IMR-90 (cell line): Measurements from ENCODE around the gene ZNF662. TPM values are rescaled to one million over a fixed set of nuclear protein-coding genes. Genes with fewer than 3 reads are reported as not detected.

Experiments used
- ATAC-seq: fragments of 200-7000 bp; cut with Tn5 transposase; 2 replicates; pipeline ENCODE4 v1.9.1; 2020; ENCODE audit warnings: low read depth, mild to moderate bottlenecking, moderate library complexity
- BruUV-seq: library from RNA; stranded (reverse); fragments of 400-500 nt; replicated peaks from 2 replicates; lab custom pipeline; 2021; lab: Mats Ljungman, UMichigan
- CTCF ChIA-PET: fragments of 300-600 bp; formaldehyde crosslinking; extraction: SDS; loops from one replicate; lab custom pipeline; 2021; ENCODE audit warnings: antibody characterized with exemption; lab: Yijun Ruan, JAX
- POLR2A ChIA-PET: fragments of 300-600 bp; sonication (Branson Sonifier 250); formaldehyde crosslinking; loops from one replicate; lab custom pipeline; 2022; ENCODE audit warnings: antibody characterized with exemption; ENCODE audit not compliant: unreplicated experiment; lab: Charles Lee
- DNase-seq: peaks from one replicate; pipeline ENCODE4 v3.0.0; 2013
- H2AFZ ChIP-seq: replicated peaks from 2 replicates; pipeline ENCODE3; 2013; ENCODE audit warnings: low read length, mild to moderate bottlenecking; ENCODE audit not compliant: poor library complexity
- H2AK5ac ChIP-seq: 2 replicates; pipeline ENCODE4 v1.6.1; 2013; ENCODE audit warnings: low read depth, low read length, inconsistent platforms
- H2AK9ac ChIP-seq: replicated peaks from 2 replicates; pipeline ENCODE3; 2013; ENCODE audit warnings: mild to moderate bottlenecking, low read depth, low read length, moderate library complexity; ENCODE audit not compliant: poor library complexity
- H2BK120ac ChIP-seq: 2 replicates; pipeline ENCODE4 v1.6.1; 2013; ENCODE audit warnings: low read depth, low read length, inconsistent platforms
- H2BK15ac ChIP-seq: 3 replicates; pipeline ENCODE4 v1.6.1; 2013; ENCODE audit warnings: low read depth, low read length, inconsistent platforms
- H2BK20ac ChIP-seq: 2 replicates; pipeline ENCODE4 v1.6.1; 2013; ENCODE audit warnings: low read depth, mild to moderate bottlenecking, inconsistent platforms, low read length, moderate library complexity
- H2BK5ac ChIP-seq: 2 replicates; pipeline ENCODE4 v1.6.1; 2013; ENCODE audit warnings: mild to moderate bottlenecking, low read depth, low read length, inconsistent platforms; ENCODE audit not compliant: poor library complexity, severe bottlenecking
- H3K14ac ChIP-seq: replicated peaks from 2 replicates; pipeline ENCODE4 v1.6.1; 2013; ENCODE audit warnings: low read depth, low read length, inconsistent platforms
- H3K18ac ChIP-seq: 2 replicates; pipeline ENCODE4 v1.6.1; 2013; ENCODE audit warnings: low read depth, low read length, control low read depth
- H3K23ac ChIP-seq: 2 replicates; pipeline ENCODE4 v1.6.1; 2013; ENCODE audit warnings: low read depth, low read length, inconsistent platforms
- H3K27ac ChIP-seq: 2 replicates; pipeline ENCODE4 v1.5.1; 2013; ENCODE audit warnings: mild to moderate bottlenecking, control low read depth, low read length; ENCODE audit not compliant: insufficient read depth
- H3K27me3 ChIP-seq: 2 replicates; pipeline ENCODE4 v1.6.1; 2013; ENCODE audit warnings: low read length; ENCODE audit not compliant: control insufficient read depth, insufficient read depth
- H3K36me3 ChIP-seq: 2 replicates; pipeline ENCODE4 v1.6.1; 2013; ENCODE audit warnings: low read length, mixed read lengths; ENCODE audit not compliant: control insufficient read depth, insufficient read depth
- H3K4ac ChIP-seq: 2 replicates; pipeline ENCODE4 v1.6.1; 2013; ENCODE audit warnings: low read depth, low read length, inconsistent platforms
- H3K4me1 ChIP-seq: 2 replicates; pipeline ENCODE4 v1.6.1; 2013; ENCODE audit warnings: low read length, mixed read lengths; ENCODE audit not compliant: control insufficient read depth, insufficient read depth
- H3K4me2 ChIP-seq: 2 replicates; pipeline ENCODE4 v1.6.1; 2013; ENCODE audit warnings: low read depth, mild to moderate bottlenecking, control low read depth, low read length, moderate library complexity
- H3K4me3 ChIP-seq: 2 replicates; pipeline ENCODE4 v1.5.1; 2013; ENCODE audit warnings: low read depth, mild to moderate bottlenecking, control low read depth, low read length, moderate library complexity; ENCODE audit not compliant: insufficient read depth
- H3K56ac ChIP-seq: 2 replicates; pipeline ENCODE4 v1.6.1; 2013; ENCODE audit warnings: low read length, inconsistent platforms; ENCODE audit not compliant: insufficient read depth; ENCODE audit errors: extremely low read depth
- H3K79me1 ChIP-seq, 2 experiments: 2 replicates each; pipeline ENCODE4 v1.6.1; 2013; ENCODE audit warnings: low read length in 2 of 2, inconsistent platforms in 1 of 2, low read depth in 1 of 2
- H3K9ac ChIP-seq: 2 replicates; pipeline ENCODE4 v1.6.1; 2013; ENCODE audit warnings: low read depth, low read length, control low read depth
- H3K9me1 ChIP-seq: 2 replicates; pipeline ENCODE4 v1.6.1; 2013; ENCODE audit warnings: low read length, inconsistent platforms; ENCODE audit not compliant: insufficient read depth
- H3K9me3 ChIP-seq: 2 replicates; pipeline ENCODE4 v1.6.1; 2013; ENCODE audit warnings: low read length; ENCODE audit not compliant: control insufficient read depth, insufficient read depth
- H4K20me1 ChIP-seq: 2 replicates; pipeline ENCODE4 v1.6.1; 2013; ENCODE audit warnings: low read length, inconsistent platforms; ENCODE audit not compliant: insufficient read depth
- H4K5ac ChIP-seq: 2 replicates; pipeline ENCODE4 v1.6.1; 2013; ENCODE audit warnings: mild to moderate bottlenecking, low read depth, low read length, control low read depth
- H4K8ac ChIP-seq, 2 experiments: 2 replicates each; pipeline ENCODE4 v1.6.1; 2013; ENCODE audit warnings: low read depth in 2 of 2, low read length in 2 of 2, control low read depth in 1 of 2, inconsistent platforms in 1 of 2
- H4K91ac ChIP-seq: 2 replicates; pipeline ENCODE4 v1.6.1; 2013; ENCODE audit warnings: low read depth, low read length, inconsistent platforms; ENCODE audit not compliant: insufficient read depth
- BHLHE40 ChIP-seq: fragments of 150-350 bp; IDR thresholded peaks from 2 replicates; pipeline ENCODE4 v1.6.1; 2016; ENCODE audit warnings: mild to moderate bottlenecking, low read depth, low read length
- FOS ChIP-seq: fragments of 150-350 bp; IDR thresholded peaks from 2 replicates; pipeline ENCODE4 v1.6.1; 2016; ENCODE audit warnings: low read depth, low read length
- MAZ ChIP-seq: IDR thresholded peaks from 2 replicates; pipeline ENCODE4 v1.6.1; 2012; ENCODE audit warnings: low read depth, mild to moderate bottlenecking, low read length, improper control_type of control experiment, moderate library complexity, borderline replicate concordance
- MXI1 ChIP-seq: IDR thresholded peaks from 2 replicates; pipeline ENCODE4 v1.6.1; 2012; ENCODE audit warnings: low read depth, mild to moderate bottlenecking, low read length, moderate library complexity, borderline replicate concordance
- POLR2A ChIP-seq: IDR thresholded peaks from 2 replicates; pipeline ENCODE4 v1.6.1; 2012; ENCODE audit warnings: mild to moderate bottlenecking, low read depth, low read length
- RCOR1 ChIP-seq: IDR thresholded peaks from 2 replicates; pipeline ENCODE4 v1.6.1; 2012; ENCODE audit warnings: mild to moderate bottlenecking, low read length, improper control_type of control experiment; ENCODE audit not compliant: insufficient replicate concordance
- WGBS, 2 experiments: methylation state at CpG; one replicate each; pipeline versions ENCODE4 v1.1.5 to v1.1.7; 2013; ENCODE audit warnings: missing lambda C conversion rate in 2 of 2; ENCODE audit not compliant: insufficient read length in 1 of 2; ENCODE audit errors: extremely low coverage in 2 of 2; 5-methylcytosine and 5-hydroxymethylcytosine counted together
- dilution Hi-C: fragments of 300-500 bp; cut with HindIII; formaldehyde crosslinking; loops from one replicate; pipeline ENCODE4 v1.14.3; 2018; ENCODE audit warnings: low sequenced_read_pairs; ENCODE audit not compliant: unreplicated experiment
- in situ Hi-C: fragments of 300-500 bp; cut with MboI; formaldehyde crosslinking; loops from 3 replicates; pipeline ENCODE4 v1.14.3; 2019; ENCODE audit warnings: low sequenced_read_pairs, inconsistent platforms, mixed read lengths
- intact Hi-C: fragments of 100-400 bp; cut with micrococcal nuclease; formaldehyde crosslinking; loops from 2 replicates; pipeline ENCODE4 v1.10.0; 2022
- polyA plus RNA-seq, 3 experiments: library from polyadenylated mRNA; depleted of rRNA; stranded (reverse); fragments of >200 nt; gene quantifications; 2 replicates each; pipeline ENCODE4 v1.2.3, GENCODE V29; 2012; ENCODE audit warnings: low replicate concordance in 1 of 3
- total RNA-seq: library from RNA; depleted of rRNA; stranded (reverse); fragments of >200 nt; gene quantifications from 2 replicates; pipeline ENCODE4 v1.2.3, GENCODE V29; 2012
- TF ChIP-seq, protein P1 (sequence below): fragments of 150-350 bp; IDR thresholded peaks from 2 replicates; pipeline ENCODE4 v1.6.1; 2017; ENCODE audit warnings: mild to moderate bottlenecking, antibody characterized with exemption, low read length, low read depth
- TF ChIP-seq, protein P2 (sequence below): conservative IDR thresholded peaks from 2 replicates; pipeline ENCODE4 v1.5.1; 2012; ENCODE audit warnings: mild to moderate bottlenecking, low read depth, low read length, improper control_type of control experiment

ZNF662 gene
- total and polyA plus RNA-seq, 2 of the 4 experiments (the other 2 are of a cell fraction), result 0.29 to 0.54 TPM

- H3K9ac ChIP-seq, result no peak overlapping the region
- no peaks in the 10 kb centered on the region for H3K9me1 ChIP-seq
- no peak overlapping the region for H3K23ac ChIP-seq
- BruUV-seq, result no TSS peak
- DNase-seq (no peak), ATAC-seq (no peak)
- intact Hi-C loops, result no loop called here
- peaks cover 26% of the 10 kb centered on the region for H3K27me3 ChIP-seq
- H2BK15ac ChIP-seq, result no peak overlapping the region
- H4K91ac ChIP-seq, result no peak overlapping the region
- H2AK5ac ChIP-seq, result no peak overlapping the region
- no peak overlapping the region for H2AK9ac ChIP-seq
- no peaks in the 10 kb centered on the region for H3K79me1 ChIP-seq
- no peak overlapping the region for H2BK120ac ChIP-seq
- no peaks in the 10 kb centered on the region for H4K20me1 ChIP-seq
- H3K56ac ChIP-seq, result no peak overlapping the region
- H3K4me3 ChIP-seq, result no peak overlapping the region
- no peaks in the 10 kb centered on the region for H3K36me3 ChIP-seq
- H3K18ac ChIP-seq, result no peak overlapping the region
- no peak overlapping the region for H2AFZ ChIP-seq
- ChIA-PET POLR2A (no interaction called here), CTCF (no interaction called here)
- H3K4ac ChIP-seq, result no peak overlapping the region
- TF ChIP-seq MXI1, result no peak
- no peak for TF ChIP-seq FOS
- TF ChIP-seq, protein P1, sequence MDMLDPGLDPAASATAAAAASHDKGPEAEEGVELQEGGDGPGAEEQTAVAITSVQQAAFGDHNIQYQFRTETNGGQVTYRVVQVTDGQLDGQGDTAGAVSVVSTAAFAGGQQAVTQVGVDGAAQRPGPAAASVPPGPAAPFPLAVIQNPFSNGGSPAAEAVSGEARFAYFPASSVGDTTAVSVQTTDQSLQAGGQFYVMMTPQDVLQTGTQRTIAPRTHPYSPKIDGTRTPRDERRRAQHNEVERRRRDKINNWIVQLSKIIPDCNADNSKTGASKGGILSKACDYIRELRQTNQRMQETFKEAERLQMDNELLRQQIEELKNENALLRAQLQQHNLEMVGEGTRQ, result no peak
- no peak for TF ChIP-seq MAZ
- TF ChIP-seq POLR2A, result no peak
- no peak for TF ChIP-seq BHLHE40
- no peak for TF ChIP-seq RCOR1
- TF ChIP-seq, protein P2, sequence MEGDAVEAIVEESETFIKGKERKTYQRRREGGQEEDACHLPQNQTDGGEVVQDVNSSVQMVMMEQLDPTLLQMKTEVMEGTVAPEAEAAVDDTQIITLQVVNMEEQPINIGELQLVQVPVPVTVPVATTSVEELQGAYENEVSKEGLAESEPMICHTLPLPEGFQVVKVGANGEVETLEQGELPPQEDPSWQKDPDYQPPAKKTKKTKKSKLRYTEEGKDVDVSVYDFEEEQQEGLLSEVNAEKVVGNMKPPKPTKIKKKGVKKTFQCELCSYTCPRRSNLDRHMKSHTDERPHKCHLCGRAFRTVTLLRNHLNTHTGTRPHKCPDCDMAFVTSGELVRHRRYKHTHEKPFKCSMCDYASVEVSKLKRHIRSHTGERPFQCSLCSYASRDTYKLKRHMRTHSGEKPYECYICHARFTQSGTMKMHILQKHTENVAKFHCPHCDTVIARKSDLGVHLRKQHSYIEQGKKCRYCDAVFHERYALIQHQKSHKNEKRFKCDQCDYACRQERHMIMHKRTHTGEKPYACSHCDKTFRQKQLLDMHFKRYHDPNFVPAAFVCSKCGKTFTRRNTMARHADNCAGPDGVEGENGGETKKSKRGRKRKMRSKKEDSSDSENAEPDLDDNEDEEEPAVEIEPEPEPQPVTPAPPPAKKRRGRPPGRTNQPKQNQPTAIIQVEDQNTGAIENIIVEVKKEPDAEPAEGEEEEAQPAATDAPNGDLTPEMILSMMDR, result no peak
- no peak overlapping the region for H4K8ac ChIP-seq
- no peak overlapping the region for H2BK20ac ChIP-seq
- dilution Hi-C loops, result no loop called here
- no peaks in the 10 kb centered on the region for H3K9me3 ChIP-seq
- no peak overlapping the region for H3K27ac ChIP-seq
- no peak overlapping the region for H3K14ac ChIP-seq
- no CpG with 5 or more reads among the region's 9 CpGs for WGBS, 2 experiments
- H3K4me2 ChIP-seq, result no peak overlapping the region
- no peak overlapping the region for H4K5ac ChIP-seq
- in situ Hi-C loops, result loop anchor here (10.0 kb wide), 1 partner anchor 89 kb away; no protein-coding TSS in a partner anchor
- no peak overlapping the region for H2BK5ac ChIP-seq
- no peaks in the 10 kb centered on the region for H3K4me1 ChIP-seq
Observed at GRCh38 chr3:42873221-42873982, 32.5 kb upstream of the ZNF662 start.
